Keratinocyte (primary cell): ENCODE results near the gene SCAF1. TPM values are rescaled to one million over a fixed set of nuclear protein-coding genes. Genes with fewer than 3 reads are reported as not detected.

Experiments
- DNase-seq: peaks from one replicate; pipeline ENCODE4 v3.0.0-alpha.2; 2011; ENCODE audit warnings: low read depth, missing footprints, low spot score
- FAIRE-seq: peaks from 2 replicates; lab custom pipeline; 2011; peaks lifted over from hg19 to GRCh38; lab: Jason Lieb, UNC
- H2AFZ ChIP-seq: 2 replicates; pipeline ENCODE4 v1.6.0; 2012; ENCODE audit warnings: low read length, control low read depth, inconsistent platforms; ENCODE audit not compliant: control insufficient read depth
- H3K27ac ChIP-seq: 2 replicates; pipeline ENCODE4 v1.5.1; 2011; ENCODE audit warnings: low read length; ENCODE audit not compliant: control insufficient read depth, insufficient read depth
- H3K27me3 ChIP-seq: 3 replicates; pipeline ENCODE4 v1.6.0; 2011; ENCODE audit warnings: low read length; ENCODE audit not compliant: control insufficient read depth, insufficient read depth; ENCODE audit errors: extremely low read depth
- H3K36me3 ChIP-seq, 2 experiments: 2 replicates in 1 of 2; 3 replicates in 1 of 2; pipeline ENCODE4 v1.5.1; 2011; ENCODE audit warnings: low read length in 2 of 2, mild to moderate bottlenecking in 1 of 2; ENCODE audit not compliant: control insufficient read depth in 2 of 2, insufficient read depth in 2 of 2; ENCODE audit errors: extremely low read depth in 1 of 2
- H3K4me1 ChIP-seq: 3 replicates; pipeline ENCODE4 v1.5.1; 2011; ENCODE audit warnings: low read length; ENCODE audit not compliant: control insufficient read depth, insufficient read depth; ENCODE audit errors: extremely low read depth
- H3K4me2 ChIP-seq: 3 replicates; pipeline ENCODE4 v1.6.0; 2011; ENCODE audit warnings: low read depth, low read length; ENCODE audit not compliant: control insufficient read depth, insufficient read depth; ENCODE audit errors: extremely low read depth
- H3K4me3 ChIP-seq, 3 experiments: fragments of 200-600 bp in 1 of 3; sonication (generic) in 1 of 3; 2 replicates in 2 of 3; 3 replicates in 1 of 3; pipeline ENCODE4 v1.5.1; 2011 to 2016; ENCODE audit warnings: low read length in 3 of 3, mild to moderate bottlenecking in 3 of 3, control low read depth in 2 of 3, inconsistent platforms in 1 of 3, low read depth in 1 of 3, mixed read lengths in 1 of 3, mixed run types in 1 of 3, moderate library complexity in 1 of 3; ENCODE audit not compliant: control insufficient read depth in 2 of 3, insufficient read depth in 2 of 3; ENCODE audit errors: extremely low read depth in 1 of 3
- H3K79me2 ChIP-seq: 2 replicates; pipeline ENCODE4 v1.6.0; 2012; ENCODE audit warnings: low read length; ENCODE audit not compliant: control insufficient read depth, insufficient read depth
- H3K9ac ChIP-seq: 3 replicates; pipeline ENCODE4 v1.6.0; 2011; ENCODE audit warnings: low read length; ENCODE audit not compliant: control insufficient read depth, insufficient read depth; ENCODE audit errors: extremely low read depth
- H3K9me1 ChIP-seq: 3 replicates; pipeline ENCODE4 v1.6.0; 2011; ENCODE audit warnings: low read length; ENCODE audit not compliant: control insufficient read depth, insufficient read depth; ENCODE audit errors: extremely low read depth
- H3K9me3 ChIP-seq: 2 replicates; pipeline ENCODE4 v1.5.1; 2012; ENCODE audit warnings: low read depth, low read length; ENCODE audit not compliant: control insufficient read depth
- H4K20me1 ChIP-seq: 3 replicates; pipeline ENCODE4 v1.6.0; 2011; ENCODE audit warnings: low read length; ENCODE audit not compliant: control insufficient read depth, insufficient read depth; ENCODE audit errors: extremely low read depth
- EZH2 ChIP-seq: IDR thresholded peaks from one replicate; pipeline ENCODE4 v1.6.1; 2012; ENCODE audit warnings: inconsistent platforms, mild to moderate bottlenecking, low read length, moderate library complexity
- dilution Hi-C: fragments of 300-500 bp; cut with MboI; formaldehyde crosslinking; loops from one replicate; pipeline ENCODE4 v1.7.0; 2020; ENCODE audit warnings: low sequenced_read_pairs; ENCODE audit not compliant: extremely low pct_ligation_motif_present
- polyA plus RNA-seq, 5 experiments: library from polyadenylated mRNA; depleted of rRNA in 3 of 5; stranded (reverse) in 3 of 5; stranded (forward) in 1 of 5; unstranded in 1 of 5; fragments of >200 nt; gene quantifications; 1 replicate in 1 of 5; 2 replicates in 3 of 5; 3 replicates in 1 of 5; pipeline versions ENCODE4 v1.2.1 to v1.2.3, GENCODE V29; 2011 to 2012; ENCODE audit warnings: missing spikeins in 2 of 5, low read depth in 1 of 5, low replicate concordance in 1 of 5
- TF ChIP-seq, protein P1 (sequence below), 3 experiments: IDR thresholded peaks in 1 of 3; conservative IDR thresholded peaks in 1 of 3; optimal IDR thresholded peaks in 1 of 3; 2 replicates in 2 of 3; 3 replicates in 1 of 3; pipeline versions ENCODE3 to v1.5.1; 2011; ENCODE audit warnings: low read length in 3 of 3, mild to moderate bottlenecking in 3 of 3, moderate library complexity in 2 of 3, control low read depth in 1 of 3, inconsistent platforms in 1 of 3; ENCODE audit not compliant: insufficient read depth in 2 of 3; ENCODE audit errors: extremely low read depth in 1 of 3

Gene SCAF1
- polyA plus RNA-seq, 1 donor (not counting 4 experiments of a cell fraction or from before 2014, with no cell fraction given) = 3.4 TPM

DNA sequence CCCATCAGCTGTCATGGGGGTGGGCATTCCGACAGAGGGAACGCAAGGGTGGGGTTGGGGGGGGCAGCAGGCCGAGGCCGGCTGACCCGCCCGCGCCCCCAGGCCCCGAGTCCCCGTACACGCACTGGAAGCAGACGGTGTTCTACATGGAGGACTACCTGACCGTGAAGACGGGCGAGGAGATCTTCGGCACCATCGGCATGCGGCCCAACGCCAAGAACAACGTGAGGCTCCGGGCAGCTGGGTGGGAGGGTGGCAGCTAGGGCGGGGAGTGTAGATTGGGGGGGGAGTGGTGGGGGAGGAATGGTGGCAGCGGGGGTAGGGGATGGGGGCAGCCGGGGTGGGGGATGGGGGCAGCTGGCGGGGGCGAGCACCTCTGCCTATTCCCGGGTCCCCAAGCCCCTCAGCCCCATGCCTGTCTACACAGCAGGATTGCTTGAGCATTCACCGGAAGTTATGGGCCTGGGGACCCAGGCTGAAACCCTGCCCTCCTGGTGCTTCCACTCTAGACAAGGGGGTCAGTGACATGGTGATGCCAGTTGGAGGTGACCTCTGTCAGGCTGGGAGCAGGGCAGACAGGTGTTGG, 44.6 kb downstream of the SCAF1 start:
- no peak overlapping the region for H2AFZ ChIP-seq
- FAIRE-seq (no peak), DNase-seq (no peak)
- H3K4me3 ChIP-seq = no peak overlapping the region
- H3K79me2 ChIP-seq = peaks cover 12% of the 10 kb centered on the region
- dilution Hi-C loops = no loop called here
- TF ChIP-seq EZH2 = no peak
- TF ChIP-seq, protein P1, sequence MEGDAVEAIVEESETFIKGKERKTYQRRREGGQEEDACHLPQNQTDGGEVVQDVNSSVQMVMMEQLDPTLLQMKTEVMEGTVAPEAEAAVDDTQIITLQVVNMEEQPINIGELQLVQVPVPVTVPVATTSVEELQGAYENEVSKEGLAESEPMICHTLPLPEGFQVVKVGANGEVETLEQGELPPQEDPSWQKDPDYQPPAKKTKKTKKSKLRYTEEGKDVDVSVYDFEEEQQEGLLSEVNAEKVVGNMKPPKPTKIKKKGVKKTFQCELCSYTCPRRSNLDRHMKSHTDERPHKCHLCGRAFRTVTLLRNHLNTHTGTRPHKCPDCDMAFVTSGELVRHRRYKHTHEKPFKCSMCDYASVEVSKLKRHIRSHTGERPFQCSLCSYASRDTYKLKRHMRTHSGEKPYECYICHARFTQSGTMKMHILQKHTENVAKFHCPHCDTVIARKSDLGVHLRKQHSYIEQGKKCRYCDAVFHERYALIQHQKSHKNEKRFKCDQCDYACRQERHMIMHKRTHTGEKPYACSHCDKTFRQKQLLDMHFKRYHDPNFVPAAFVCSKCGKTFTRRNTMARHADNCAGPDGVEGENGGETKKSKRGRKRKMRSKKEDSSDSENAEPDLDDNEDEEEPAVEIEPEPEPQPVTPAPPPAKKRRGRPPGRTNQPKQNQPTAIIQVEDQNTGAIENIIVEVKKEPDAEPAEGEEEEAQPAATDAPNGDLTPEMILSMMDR (optimal IDR thresholded peaks at IDR 0.05 in 1 of 3, IDR thresholded peaks at IDR 0.05 in 1 of 3, conservative IDR thresholded peaks at IDR 0.05 in 1 of 3; ENCODE audit: extremely low read depth in 1 of 3, insufficient read depth in 2 of 3, low read length in 3 of 3) = no peak
- H3K27me3 ChIP-seq = no peaks in the 10 kb centered on the region
- no peak overlapping the region for H3K27ac ChIP-seq
- no peaks in the 10 kb centered on the region for H3K9me1 ChIP-seq
- no peaks in the 10 kb centered on the region for H3K9me3 ChIP-seq
- peaks cover 38 to 43% of the 10 kb centered on the region in 2 experiments for H3K36me3 ChIP-seq
- peaks cover 12% of the 10 kb centered on the region for H4K20me1 ChIP-seq
- H3K9ac ChIP-seq = no peak overlapping the region
- peaks cover 21% of the 10 kb centered on the region for H3K4me1 ChIP-seq
- H3K4me2 ChIP-seq = no peak overlapping the region

- Histone ChIP-seq H3K79me2 (peaks cover 6% of the 10 kb centered on the region), H3K27ac (no peak overlapping the region), H3K9me1 (no peaks in the 10 kb centered on the region), H3K4me2 (no peak overlapping the region), H4K20me1 (peaks cover 7% of the 10 kb centered on the region), H3K36me3 (peaks cover 34 to 38% of the 10 kb centered on the region in 2 experiments), H3K4me1 (peaks cover 21% of the 10 kb centered on the region), H3K4me3 (no peak overlapping the region), H2AFZ (no peak overlapping the region), H3K9ac (no peak overlapping the region), H3K9me3 (no peaks in the 10 kb centered on the region), H3K27me3 (no peaks in the 10 kb centered on the region)
- FAIRE-seq (no peak), DNase-seq (no peak)
- dilution Hi-C loops = no loop called here
- no peak for TF ChIP-seq EZH2
- TF ChIP-seq, protein P1 (optimal IDR thresholded peaks at IDR 0.05 in 1 of 3, IDR thresholded peaks at IDR 0.05 in 1 of 3, conservative IDR thresholded peaks at IDR 0.05 in 1 of 3; ENCODE audit: extremely low read depth in 1 of 3, insufficient read depth in 2 of 3, low read length in 3 of 3) = no peak
These were observed 45.1 kb downstream of the SCAF1 start for GRCh38 chr19:49687150-49687549.
